ENCODE results near the gene PPP2R2C. TPM values are rescaled to one million over a fixed set of nuclear protein-coding genes. Genes with fewer than 3 reads are reported as not detected.

The PPP2R2C gene
- total and polyA plus RNA-seq, 2 experiments from 2014 or later, result not detected

DNA sequence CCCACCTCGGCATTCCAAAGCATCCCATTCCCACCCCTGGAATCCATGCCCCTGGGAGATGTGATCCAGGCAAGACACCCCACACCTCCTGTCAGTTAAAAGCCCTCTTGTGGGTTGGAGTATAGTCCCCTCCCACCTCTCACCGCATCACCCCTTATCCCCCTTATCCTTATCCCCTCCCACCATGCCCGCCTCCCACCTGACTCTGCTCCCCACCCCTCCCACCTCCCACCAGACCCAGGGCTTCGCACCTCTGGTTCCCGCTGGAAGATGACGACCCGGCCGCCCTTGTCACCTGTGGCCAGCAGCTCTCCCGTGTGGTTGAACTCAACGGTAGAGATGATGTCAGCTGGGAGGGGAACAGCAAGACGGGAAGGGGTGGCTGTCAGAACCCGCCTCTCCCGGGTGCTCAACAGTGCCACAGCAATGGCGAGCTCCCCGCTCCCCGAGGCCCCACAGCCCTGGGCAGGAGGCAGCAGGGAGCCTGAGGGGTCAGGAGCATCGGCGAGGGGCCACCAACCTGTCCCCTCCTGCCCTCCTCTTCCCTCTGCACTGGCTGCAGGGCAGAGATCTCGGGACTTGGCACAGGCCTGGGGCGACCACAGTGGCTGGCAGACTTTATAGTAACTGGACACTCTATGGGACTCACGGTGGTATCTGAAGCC, 91.5 kb downstream of the PPP2R2C start:
- DNase-seq, result no peak
- Histone ChIP-seq H3K9me2 (ENCODE audit: insufficient read depth) (no peaks in the 10 kb centered on the region), H2AFZ (no peak overlapping the region), H4K20me1 (ENCODE audit: insufficient read depth) (no peaks in the 10 kb centered on the region), H3K36me3 (ENCODE audit: low read depth) (no peaks in the 10 kb centered on the region), H3K27ac (no peak overlapping the region), H3K4me1 (ENCODE audit: insufficient read depth) (no peaks in the 10 kb centered on the region), H3K4me2 (ENCODE audit: unreplicated experiment) (no peak overlapping the region), H3K4me3 (no peak overlapping the region), H3K27me3 (replicated peaks; ENCODE audit: insufficient read depth) (peaks cover 27% of the 10 kb centered on the region), H3K9ac (no peak overlapping the region), H3K9me3 (ENCODE audit: low read depth) (no peaks in the 10 kb centered on the region), H3K79me2 (ENCODE audit: insufficient read depth) (no peaks in the 10 kb centered on the region), H3F3A (ENCODE audit: insufficient read depth) (no peaks in the 10 kb centered on the region)
- WGBS, 2 experiments (ENCODE audit: low coverage in 1 of 2, low lambda C conversion rate in 2 of 2, missing lambda C conversion rate in 2 of 2), result 34 to 43% methylated on average over 17 to 20 of the region's 21 CpGs
- in situ Hi-C loops (cut with MboI), result no loop called here
- TF ChIP-seq EZH2 (IDR thresholded peaks at IDR 0.05; ENCODE audit: insufficient read depth, poor library complexity, severe bottlenecking) (no peak), EZH2phosphoT487 (IDR thresholded peaks at IDR 0.05; ENCODE audit: insufficient read depth, low read depth) (no peak)

DNA sequence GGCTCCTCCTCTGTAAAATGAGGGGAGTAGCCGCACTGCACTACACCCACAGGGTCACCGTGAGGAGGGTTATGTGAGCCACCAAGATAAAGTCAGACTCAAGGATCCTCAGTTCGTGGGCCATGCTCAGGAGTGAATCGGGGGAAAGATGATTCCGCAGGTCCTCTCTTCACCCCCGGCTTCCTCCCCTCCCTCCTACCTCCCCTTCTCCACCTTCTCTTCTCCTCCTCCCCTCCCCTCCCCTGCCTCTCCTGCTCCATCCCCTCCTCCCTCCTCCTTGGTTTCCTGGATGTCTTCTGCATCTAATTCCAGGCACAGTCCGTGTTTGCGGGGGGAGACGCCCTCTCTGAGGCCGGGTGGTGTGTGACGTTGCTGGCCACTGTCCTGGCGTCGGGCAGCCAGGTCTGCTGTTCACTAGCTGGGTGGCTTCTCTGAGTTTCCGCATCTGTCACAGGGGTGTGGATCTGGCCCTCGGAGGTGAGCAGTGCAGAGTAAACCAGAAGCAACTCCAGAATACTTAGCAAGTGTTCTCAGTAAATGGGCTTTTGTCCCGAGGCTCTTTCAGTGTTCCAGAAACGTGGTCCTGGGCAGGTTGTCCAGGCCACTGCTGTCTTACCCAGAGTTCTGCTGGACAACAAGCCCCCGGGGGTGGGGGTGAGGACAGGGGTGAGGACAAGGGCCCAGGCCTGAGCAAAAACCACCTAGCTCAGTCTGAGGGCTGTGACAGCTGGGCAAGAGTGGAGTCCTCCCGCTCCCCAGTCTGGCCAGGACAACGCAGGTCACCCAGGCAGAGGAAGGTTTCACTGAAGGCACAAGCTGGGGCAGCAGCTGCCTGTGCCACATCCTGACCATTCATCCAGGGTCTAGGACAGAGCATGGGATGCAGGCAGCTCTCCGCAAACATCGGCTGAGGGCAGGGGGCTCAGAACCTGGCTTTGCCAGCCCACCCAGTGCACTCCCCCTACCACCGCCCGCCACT, 92.4 kb downstream of the PPP2R2C start:
- DNase-seq, result no peak
- in situ Hi-C loops (cut with MboI), result no loop called here

DNA sequence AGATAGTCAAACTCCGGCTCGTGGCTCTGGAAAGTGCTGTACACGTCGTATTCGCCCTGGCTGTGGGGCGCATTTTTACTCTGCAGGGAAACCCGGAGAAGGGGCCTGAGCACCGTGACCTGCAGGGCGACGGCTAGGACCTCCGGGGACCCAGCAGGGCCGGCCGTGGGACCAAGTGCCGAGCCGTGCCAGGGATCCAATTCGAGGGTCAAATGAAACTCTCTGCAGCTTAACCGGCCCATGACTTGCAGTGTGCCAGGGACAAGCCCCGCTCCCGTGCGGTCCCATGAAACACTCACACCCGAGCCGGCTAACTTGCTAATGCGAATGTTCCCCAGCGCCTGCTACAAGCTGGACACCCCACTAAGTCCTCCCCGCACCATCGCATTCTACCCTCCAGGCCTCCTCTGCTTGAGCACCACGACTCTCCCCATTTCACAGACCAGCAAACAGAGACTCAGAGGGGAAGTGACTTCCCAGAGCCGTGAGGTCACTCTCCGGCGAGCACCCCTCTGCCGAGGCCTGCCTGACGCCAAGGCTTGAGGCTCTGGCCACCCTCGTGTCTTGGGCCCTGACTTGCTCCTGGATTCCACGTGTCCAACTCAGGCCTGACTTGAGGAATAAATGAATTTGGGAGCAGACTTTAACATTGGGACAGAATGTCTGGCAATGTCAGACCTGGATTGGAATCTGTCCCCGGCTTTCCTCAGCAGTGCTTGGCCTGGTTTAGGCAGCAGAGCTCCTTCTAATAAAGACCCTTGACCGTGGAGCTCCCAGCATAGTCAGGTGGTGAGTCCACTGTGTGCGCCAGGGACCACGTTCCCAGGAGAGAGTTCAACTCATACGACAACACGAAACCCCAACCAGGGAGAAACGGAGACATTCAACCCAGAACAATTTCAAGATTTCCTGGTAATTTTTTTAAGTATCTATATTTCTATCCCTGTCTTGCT, 93.6 kb downstream of the PPP2R2C start:
- Histone ChIP-seq H3K36me3 (ENCODE audit: low read depth) (no peaks in the 10 kb centered on the region), H3K9ac (no peak overlapping the region), H3K79me2 (ENCODE audit: insufficient read depth) (no peaks in the 10 kb centered on the region), H3K9me3 (ENCODE audit: low read depth) (no peaks in the 10 kb centered on the region), H3K4me3 (no peak overlapping the region), H3K27ac (no peak overlapping the region), H2AFZ (no peak overlapping the region), H3K4me1 (ENCODE audit: insufficient read depth) (no peaks in the 10 kb centered on the region), H3F3A (ENCODE audit: insufficient read depth) (no peaks in the 10 kb centered on the region), H3K9me2 (ENCODE audit: insufficient read depth) (no peaks in the 10 kb centered on the region), H4K20me1 (ENCODE audit: insufficient read depth) (no peaks in the 10 kb centered on the region), H3K27me3 (replicated peaks; ENCODE audit: insufficient read depth) (peaks cover 24% of the 10 kb centered on the region), H3K4me2 (ENCODE audit: unreplicated experiment) (no peak overlapping the region)
- DNase-seq, result no peak
- 66 to 70% methylated on average over 39 to 40 of the region's 41 CpGs for WGBS, 2 experiments (ENCODE audit: low coverage in 1 of 2, low lambda C conversion rate in 2 of 2, missing lambda C conversion rate in 2 of 2)
- in situ Hi-C loops (cut with MboI), result no loop called here
- TF ChIP-seq EZH2 (IDR thresholded peaks at IDR 0.05; ENCODE audit: insufficient read depth, poor library complexity, severe bottlenecking) (no peak), EZH2phosphoT487 (IDR thresholded peaks at IDR 0.05; ENCODE audit: insufficient read depth, low read depth) (no peak)

More for the DNA sequence above, 92.4 kb downstream of the PPP2R2C start:
- no peak overlapping the region for H2AFZ ChIP-seq
- H3K27ac ChIP-seq, result no peak overlapping the region
- H3K4me2 ChIP-seq (ENCODE audit: unreplicated experiment), result no peak overlapping the region
- H3K9ac ChIP-seq, result no peak overlapping the region
- no peaks in the 10 kb centered on the region for H3K79me2 ChIP-seq (ENCODE audit: insufficient read depth)
- no peak for TF ChIP-seq EZH2phosphoT487 (IDR thresholded peaks at IDR 0.05; ENCODE audit: insufficient read depth, low read depth)
- TF ChIP-seq EZH2 (IDR thresholded peaks at IDR 0.05; ENCODE audit: insufficient read depth, poor library complexity, severe bottlenecking), result no peak
- H3F3A ChIP-seq (ENCODE audit: insufficient read depth), result no peaks in the 10 kb centered on the region
- no peak overlapping the region for H3K4me3 ChIP-seq
- no peaks in the 10 kb centered on the region for H4K20me1 ChIP-seq (ENCODE audit: insufficient read depth)
- H3K9me3 ChIP-seq (ENCODE audit: low read depth), result no peaks in the 10 kb centered on the region
- WGBS, 2 experiments (ENCODE audit: low coverage in 1 of 2, low lambda C conversion rate in 2 of 2, missing lambda C conversion rate in 2 of 2), result 15 to 16% methylated on average over 21 to 24 of the region's 24 CpGs
- no peaks in the 10 kb centered on the region for H3K36me3 ChIP-seq (ENCODE audit: low read depth)
- no peaks in the 10 kb centered on the region for H3K4me1 ChIP-seq (ENCODE audit: insufficient read depth)
- peaks cover 33% of the 10 kb centered on the region for H3K27me3 ChIP-seq (replicated peaks; ENCODE audit: insufficient read depth)
- no peaks in the 10 kb centered on the region for H3K9me2 ChIP-seq (ENCODE audit: insufficient read depth)
